Muscle layer of colon (tissue), 2 donors: ENCODE data around the gene TRIM33.
"Not testable (repeated sequence)": the region's sequence is repeated elsewhere in the genome, so short reads cannot be mapped to it uniquely, and the experiment has no call there.

Experiments used
- H3K27ac ChIP-seq: one replicate; pipeline ENCODE4 v1.7.0; 2013; ENCODE audit warnings: low read depth, mild to moderate bottlenecking, low read length, moderate library complexity
- H3K27me3 ChIP-seq, 2 donors: one replicate each; pipeline ENCODE4 v1.7.0; 2013; ENCODE audit warnings: low read length in 2 of 2, mild to moderate bottlenecking in 2 of 2; ENCODE audit not compliant: insufficient read depth in 2 of 2, control insufficient read depth in 1 of 2
- H3K36me3 ChIP-seq: one replicate; pipeline ENCODE4 v1.7.0; 2013; ENCODE audit warnings: mild to moderate bottlenecking, low read length; ENCODE audit not compliant: insufficient read depth
- H3K4me1 ChIP-seq: one replicate; pipeline ENCODE4 v1.7.0; 2013; ENCODE audit warnings: mild to moderate bottlenecking, low read length; ENCODE audit not compliant: insufficient read depth
- H3K4me3 ChIP-seq, 2 donors: one replicate each; pipeline ENCODE4 v1.7.0; 2013; ENCODE audit warnings: low read length in 2 of 2, low read depth in 1 of 2, mild to moderate bottlenecking in 1 of 2, moderate library complexity in 1 of 2
- H3K9ac ChIP-seq: one replicate; pipeline ENCODE4 v1.7.0; 2013; ENCODE audit warnings: low read length
- H3K9me3 ChIP-seq: one replicate; pipeline ENCODE4 v1.7.0; 2013; ENCODE audit warnings: mild to moderate bottlenecking, low read length
- donor health status: abdominal sarcoma.
- donor health status: Adenocarcinoma of cecum.

Gene TRIM33

DNA sequence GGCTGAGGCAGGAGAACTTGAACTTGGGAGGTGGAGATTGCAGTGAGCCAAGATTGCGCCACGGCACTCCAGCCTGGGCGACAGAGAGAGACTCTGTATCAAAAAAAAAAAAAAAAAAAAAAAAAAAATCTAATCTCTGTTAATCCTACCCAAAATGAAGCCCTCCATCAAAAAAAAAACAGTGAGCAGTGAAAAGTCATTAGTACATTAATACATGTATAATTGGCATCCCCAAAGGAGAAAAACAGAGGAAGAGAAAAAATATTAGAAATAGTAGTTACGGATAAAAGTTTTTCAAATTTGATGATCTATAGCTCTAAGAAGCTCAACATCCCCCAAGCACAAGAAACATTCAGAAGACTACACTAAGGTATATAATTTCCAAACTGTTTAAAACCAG, 71.6 kb downstream of the TRIM33 start:
- Histone ChIP-seq H3K9ac (no peak overlapping the region), H3K4me1 (no peaks in the 10 kb centered on the region), H3K4me3 (no peak overlapping the region), H3K9me3 (no peaks in the 10 kb centered on the region), H3K36me3 (peaks cover 3% of the 10 kb centered on the region), H3K27me3 (no peaks in the 10 kb centered on the region), H3K27ac (no peak overlapping the region)

DNA sequence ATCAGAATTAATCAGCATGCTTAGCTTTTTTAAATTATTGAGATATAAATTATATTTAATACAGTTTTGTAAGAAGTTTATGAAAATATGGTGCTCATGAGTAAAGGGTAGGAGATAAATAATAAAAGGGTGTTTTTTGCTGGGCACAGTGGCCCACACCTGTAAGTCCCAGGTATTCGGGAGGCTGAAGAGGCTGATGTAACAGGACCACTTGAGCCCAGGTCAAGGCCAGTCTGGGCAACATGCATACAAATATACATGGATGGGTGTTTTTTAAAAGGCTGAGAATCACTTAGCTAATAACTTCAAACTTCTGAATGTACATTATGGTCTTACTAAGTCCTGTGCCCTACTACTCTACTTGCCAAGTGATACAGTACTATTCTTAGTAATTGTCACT, 73.2 kb downstream of the TRIM33 start:
- Histone ChIP-seq H3K4me3 (no peak overlapping the region), H3K27ac (no peak overlapping the region), H3K9me3 (no peaks in the 10 kb centered on the region), H3K27me3 (no peaks in the 10 kb centered on the region), H3K4me1 (no peaks in the 10 kb centered on the region), H3K36me3 (peaks cover 8% of the 10 kb centered on the region), H3K9ac (no peak overlapping the region)

DNA sequence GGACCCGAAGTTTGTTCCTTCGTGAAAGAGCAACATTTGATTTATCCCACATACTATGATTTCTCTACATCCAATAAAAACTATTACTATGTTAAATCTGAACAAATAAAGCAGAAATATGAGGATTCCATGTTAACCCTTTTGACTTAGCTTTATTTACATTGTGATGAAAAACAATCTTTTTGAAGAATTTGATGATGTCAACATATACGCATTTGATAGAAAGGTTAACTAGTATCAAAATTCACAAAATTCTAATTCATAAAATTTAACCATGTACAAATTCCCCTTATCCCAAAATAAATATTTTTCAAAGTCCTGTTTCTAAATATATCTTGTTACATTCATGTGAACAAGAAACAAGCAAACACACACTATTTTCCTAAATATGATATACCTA, 74.2 kb downstream of the TRIM33 start:
- H3K4me3 ChIP-seq = no peak overlapping the region

GRCh38 chr1:114435088-114435715, 75.8 kb downstream of the TRIM33 start:
- Histone ChIP-seq H3K4me3 (no peak overlapping the region), H3K4me1 (no peaks in the 10 kb centered on the region), H3K27ac (no peak overlapping the region), H3K9ac (no peak overlapping the region), H3K27me3 (no peaks in the 10 kb centered on the region), H3K9me3 (no peaks in the 10 kb centered on the region), H3K36me3 (peaks cover 10% of the 10 kb centered on the region)

More for the DNA sequence above, 74.2 kb downstream of the TRIM33 start:
- Histone ChIP-seq H3K27ac (no peak overlapping the region), H3K27me3 (no peaks in the 10 kb centered on the region), H3K4me1 (no peaks in the 10 kb centered on the region), H3K36me3 (peaks cover 10% of the 10 kb centered on the region), H3K9ac (no peak overlapping the region), H3K9me3 (no peaks in the 10 kb centered on the region)

GRCh38 chr1:114431026-114431425, 80.0 kb downstream of the TRIM33 start:
- H3K36me3 ChIP-seq = peaks cover 15% of the 10 kb centered on the region
- H3K4me3 ChIP-seq = no peak overlapping the region
- H3K9me3 ChIP-seq = no peaks in the 10 kb centered on the region
- no peak overlapping the region for H3K27ac ChIP-seq
- H3K9ac ChIP-seq = no peak overlapping the region
- peaks cover 3% of the 10 kb centered on the region for H3K4me1 ChIP-seq
- no peaks in the 10 kb centered on the region for H3K27me3 ChIP-seq

DNA sequence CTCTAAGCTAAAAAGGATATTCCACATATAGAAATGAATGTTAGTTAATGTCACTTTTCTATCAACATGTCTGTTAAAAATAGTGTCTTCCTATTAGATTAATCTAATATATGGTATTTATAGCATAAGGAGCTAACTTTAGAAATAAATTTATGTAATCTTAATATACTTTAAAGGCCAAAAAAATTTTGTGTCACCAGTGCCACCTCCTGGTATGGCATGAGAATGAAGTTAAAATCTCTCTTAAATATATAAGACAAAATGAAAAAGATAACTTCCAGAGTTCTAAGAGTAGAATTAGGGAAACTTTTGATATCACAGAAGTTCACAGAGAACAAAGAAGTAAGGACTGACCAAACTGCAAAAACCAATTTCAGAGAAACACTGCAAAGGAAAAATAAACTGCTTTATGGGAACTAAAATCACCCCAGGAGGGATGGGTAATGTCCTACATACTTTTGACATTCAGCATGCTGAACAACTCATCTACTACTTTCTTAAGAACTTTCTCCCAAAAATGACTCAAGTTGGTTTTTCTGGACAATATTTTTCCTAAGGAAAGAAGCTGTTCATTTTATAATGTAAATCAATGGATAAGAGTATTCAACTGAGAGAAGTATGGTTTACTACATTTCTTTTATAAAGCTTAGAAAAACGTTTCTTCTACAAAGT, 82.8 kb downstream of the TRIM33 start:
- Histone ChIP-seq H3K9ac (no peak overlapping the region), H3K27ac (no peak overlapping the region), H3K4me3 (no peak overlapping the region), H3K27me3 (no peaks in the 10 kb centered on the region), H3K36me3 (peaks cover 30% of the 10 kb centered on the region), H3K4me1 (peaks cover 7% of the 10 kb centered on the region), H3K9me3 (no peaks in the 10 kb centered on the region)

GRCh38 chr1:114427612-114428011, 83.4 kb downstream of the TRIM33 start:
- H3K36me3 ChIP-seq = peaks cover 24% of the 10 kb centered on the region
- no peaks in the 10 kb centered on the region for H3K27me3 ChIP-seq
- H3K4me3 ChIP-seq = no peak overlapping the region
- no peaks in the 10 kb centered on the region for H3K9me3 ChIP-seq
- H3K27ac ChIP-seq = no peak overlapping the region
- peaks cover 7% of the 10 kb centered on the region for H3K4me1 ChIP-seq
- no peak overlapping the region for H3K9ac ChIP-seq

GRCh38 chr1:114423455-114423854, 87.5 kb downstream of the TRIM33 start:
- Histone ChIP-seq H3K36me3 (peaks cover 57% of the 10 kb centered on the region), H3K4me1 (peaks cover 7% of the 10 kb centered on the region), H3K4me3 (no peak overlapping the region)

GRCh38 chr1:114418948-114419347, 92.1 kb downstream of the TRIM33 start:
- H3K36me3 ChIP-seq = peaks cover 44% of the 10 kb centered on the region
- H3K27ac ChIP-seq, H3K4me3 ChIP-seq: not testable (repeated sequence)

More at GRCh38 chr1:114423455-114423854, 87.5 kb downstream of the TRIM33 start:
- Histone ChIP-seq H3K9me3 (no peaks in the 10 kb centered on the region), H3K9ac (no peak overlapping the region), H3K27ac (no peak overlapping the region), H3K27me3 (no peaks in the 10 kb centered on the region)

DNA sequence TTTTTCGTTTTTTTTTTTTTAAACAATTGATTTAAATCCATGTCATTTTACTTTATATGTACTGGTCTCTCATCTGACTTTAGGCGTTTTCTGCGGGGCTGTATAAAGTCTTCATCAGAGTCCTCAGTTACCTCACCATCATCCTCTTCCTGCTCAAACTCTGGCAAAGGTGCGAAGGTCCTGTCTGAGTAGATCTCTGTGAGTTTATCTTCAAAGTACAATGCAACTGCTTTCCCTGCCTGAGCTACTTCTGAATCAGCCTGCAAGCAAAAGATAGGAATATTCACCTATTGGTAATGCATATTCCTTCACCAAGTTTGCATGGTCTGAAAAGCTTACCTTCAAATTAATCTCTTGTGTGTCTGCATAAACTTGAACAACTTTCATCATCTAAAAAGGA, 113.4 kb downstream of the TRIM33 start:
- H3K9me3 ChIP-seq = no peaks in the 10 kb centered on the region
- H3K27ac ChIP-seq = no peak overlapping the region
- H3K4me3 ChIP-seq = no peak overlapping the region
- peaks cover 10% of the 10 kb centered on the region for H3K36me3 ChIP-seq
- no peaks in the 10 kb centered on the region for H3K27me3 ChIP-seq
- H3K9ac ChIP-seq = no peak overlapping the region
- H3K4me1 ChIP-seq = no peaks in the 10 kb centered on the region

More at GRCh38 chr1:114418948-114419347, 92.1 kb downstream of the TRIM33 start:
- not testable (repeated sequence) for H3K9me3 ChIP-seq, H3K27me3 ChIP-seq, H3K4me1 ChIP-seq, H3K9ac ChIP-seq

GRCh38 chr1:114395863-114396262, 115.1 kb downstream of the TRIM33 start:
- peaks cover 10% of the 10 kb centered on the region for H3K36me3 ChIP-seq
- H3K27me3 ChIP-seq = no peaks in the 10 kb centered on the region
- no peak overlapping the region for H3K9ac ChIP-seq

DNA sequence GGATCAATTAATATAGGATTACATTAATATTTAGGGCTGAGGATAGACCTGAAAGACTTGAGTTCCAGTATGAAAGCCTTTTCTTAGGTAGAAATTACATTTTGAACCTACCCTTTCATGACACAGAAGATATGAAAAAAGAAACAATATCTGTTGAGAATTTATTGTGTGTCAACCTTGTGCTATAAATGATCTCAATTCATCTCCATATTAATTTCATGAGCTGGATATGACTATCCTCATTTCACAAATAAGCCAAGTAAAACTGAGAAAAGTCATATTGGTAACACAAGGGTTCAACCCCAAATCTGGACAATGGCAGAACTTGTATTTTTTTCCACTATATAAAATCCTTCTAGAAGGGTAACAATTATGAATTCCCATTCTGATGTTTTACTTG, 120.0 kb downstream of the TRIM33 start:
- peaks cover 5% of the 10 kb centered on the region for H3K36me3 ChIP-seq

More at GRCh38 chr1:114395863-114396262, 115.1 kb downstream of the TRIM33 start:
- H3K4me3 ChIP-seq = no peak overlapping the region
- no peaks in the 10 kb centered on the region for H3K9me3 ChIP-seq
- H3K4me1 ChIP-seq = no peaks in the 10 kb centered on the region
- no peak overlapping the region for H3K27ac ChIP-seq

More for the DNA sequence above, 120.0 kb downstream of the TRIM33 start:
- no peaks in the 10 kb centered on the region for H3K9me3 ChIP-seq
- no peak overlapping the region for H3K9ac ChIP-seq
- no peak overlapping the region for H3K4me3 ChIP-seq
- no peaks in the 10 kb centered on the region for H3K27me3 ChIP-seq
- no peaks in the 10 kb centered on the region for H3K4me1 ChIP-seq
- H3K27ac ChIP-seq = no peak overlapping the region
